H1 (cell line): Measurements from ENCODE around the gene NXN. TPM values are rescaled to one million over a fixed set of nuclear protein-coding genes. Genes with fewer than 3 reads are reported as not detected.

Experiments used
- CTCF ChIA-PET: fragments of 300-600 bp; sonication (Branson Sonifier 250); formaldehyde crosslinking; loops from one replicate; lab custom pipeline; 2021; ENCODE audit not compliant: partially characterized antibody; lab: Charles Lee
- POLR2A ChIA-PET: fragments of 300-600 bp; sonication (Branson Sonifier 250); formaldehyde crosslinking; loops from one replicate; lab custom pipeline; 2021; ENCODE audit warnings: inconsistent platforms; ENCODE audit not compliant: partially characterized antibody; lab: Charles Lee
- DNase-seq, 2 experiments: peaks; one replicate each; pipeline versions ENCODE4 v3.0.0 to v3.0.0-alpha.2; 2010 to 2022; ENCODE audit warnings: low spot score in 2 of 2, low read depth in 1 of 2, mixed read lengths in 1 of 2
- FAIRE-seq: peaks from 2 replicates; lab custom pipeline; 2011; peaks lifted over from hg19 to GRCh38; lab: Jason Lieb, UNC
- H2AFZ ChIP-seq: 2 replicates; pipeline ENCODE4 v1.8.1; 2012; ENCODE audit warnings: low read length, inconsistent platforms
- H2AK5ac ChIP-seq: 2 replicates; pipeline ENCODE4 v1.6.1; 2013; ENCODE audit warnings: low read depth, low read length
- H2BK120ac ChIP-seq: replicated peaks from 2 replicates; pipeline ENCODE3; 2013; ENCODE audit warnings: low read depth, low read length, inconsistent platforms
- H2BK12ac ChIP-seq: 2 replicates; pipeline ENCODE4 v1.6.1; 2013; ENCODE audit warnings: low read depth, low read length
- H2BK15ac ChIP-seq: 2 replicates; pipeline ENCODE4 v1.6.1; 2013; ENCODE audit warnings: low read length
- H2BK20ac ChIP-seq: 2 replicates; pipeline ENCODE4 v1.6.1; 2013; ENCODE audit warnings: low read length
- H2BK5ac ChIP-seq: 2 replicates; pipeline ENCODE4 v1.6.1; 2013; ENCODE audit warnings: low read depth, low read length
- H3K14ac ChIP-seq: 2 replicates; pipeline ENCODE4 v1.6.1; 2013; ENCODE audit warnings: inconsistent platforms; ENCODE audit not compliant: insufficient read length
- H3K18ac ChIP-seq: 2 replicates; pipeline ENCODE4 v1.6.1; 2013; ENCODE audit warnings: low read length; ENCODE audit errors: extremely low read depth
- H3K23ac ChIP-seq: 2 replicates; pipeline ENCODE4 v1.6.1; 2013; ENCODE audit warnings: inconsistent platforms; ENCODE audit not compliant: insufficient read length
- H3K23me2 ChIP-seq: 2 replicates; pipeline ENCODE4 v1.6.1; 2013; ENCODE audit warnings: low read depth, low read length
- H3K27ac ChIP-seq: 2 replicates; pipeline ENCODE4 v1.6.1; 2011; ENCODE audit warnings: low read depth, low read length, inconsistent platforms
- H3K27me3 ChIP-seq, 4 experiments: replicated peaks in 1 of 4; 1 replicate in 1 of 4; 2 replicates in 3 of 4; pipeline versions ENCODE4 v1.6.1 to v1.8.1; 2011 to 2013; ENCODE audit warnings: low read length in 3 of 4, mild to moderate bottlenecking in 3 of 4, inconsistent platforms in 2 of 4, mixed read lengths in 2 of 4, moderate library complexity in 1 of 4; ENCODE audit not compliant: control insufficient read depth in 3 of 4, insufficient read depth in 3 of 4; ENCODE audit errors: extremely low read depth in 1 of 4
- H3K36me3 ChIP-seq, 4 experiments: 2 replicates each; pipeline versions ENCODE4 v1.6.1 to v1.8.1; 2011 to 2013; ENCODE audit warnings: mild to moderate bottlenecking in 4 of 4, low read length in 3 of 4, moderate library complexity in 2 of 4, control low read depth in 1 of 4, inconsistent platforms in 1 of 4; ENCODE audit not compliant: insufficient read depth in 4 of 4, control insufficient read depth in 2 of 4
- H3K4ac ChIP-seq: replicated peaks from 2 replicates; pipeline ENCODE3; 2013; ENCODE audit warnings: low read length, low read depth, mixed read lengths, inconsistent platforms; ENCODE audit not compliant: insufficient read length
- H3K4me1 ChIP-seq, 4 experiments: replicated peaks in 1 of 4; 1 replicate in 1 of 4; 2 replicates in 3 of 4; pipeline versions ENCODE4 v1.6.1 to v1.8.1; 2011 to 2013; ENCODE audit warnings: low read length in 3 of 4, inconsistent platforms in 2 of 4, mixed read lengths in 1 of 4; ENCODE audit not compliant: insufficient read depth in 4 of 4, control insufficient read depth in 3 of 4
- H3K4me2 ChIP-seq, 2 experiments: 2 replicates each; pipeline versions ENCODE4 v1.6.1 to v1.8.1; 2011 to 2013; ENCODE audit warnings: low read depth in 2 of 2, low read length in 2 of 2, control low read depth in 1 of 2, inconsistent platforms in 1 of 2, mild to moderate bottlenecking in 1 of 2; ENCODE audit not compliant: insufficient read depth in 1 of 2
- H3K4me3 ChIP-seq, 4 experiments: fragments of 200-600, 300-600 bp in 1 of 4; sonication (generic), shearing (Covaris generic), sonication (Bioruptor Twin) in 1 of 4; 2 replicates each; pipeline versions ENCODE4 v1.5.1 to v1.8.1; 2011 to 2016; ENCODE audit warnings: low read length in 4 of 4, low read depth in 3 of 4, control low read depth in 2 of 4, inconsistent platforms in 2 of 4, mild to moderate bottlenecking in 2 of 4, mixed read lengths in 1 of 4, moderate library complexity in 1 of 4; ENCODE audit not compliant: insufficient read depth in 2 of 4; ENCODE audit errors: extremely low read depth in 1 of 4
- H3K56ac ChIP-seq: replicated peaks from 2 replicates; pipeline ENCODE3; 2013; ENCODE audit warnings: low read depth, mild to moderate bottlenecking, mixed read lengths, low read length, inconsistent platforms; ENCODE audit not compliant: insufficient read length
- H3K79me1 ChIP-seq: 2 replicates; pipeline ENCODE4 v1.6.1; 2013; ENCODE audit warnings: low read depth, low read length, control low read depth
- H3K79me2 ChIP-seq, 2 experiments: 2 replicates each; pipeline versions ENCODE4 v1.6.1 to v1.8.1; 2012 to 2013; ENCODE audit warnings: low read length in 2 of 2, mild to moderate bottlenecking in 2 of 2, inconsistent platforms in 1 of 2; ENCODE audit not compliant: insufficient read depth in 2 of 2, control insufficient read depth in 1 of 2
- H3K9ac ChIP-seq, 4 experiments: replicated peaks in 1 of 4; 1 replicate in 1 of 4; 2 replicates in 3 of 4; pipeline versions ENCODE4 v1.6.1 to v1.8.1; 2011 to 2013; ENCODE audit warnings: low read depth in 3 of 4, low read length in 3 of 4, control low read depth in 2 of 4, mild to moderate bottlenecking in 2 of 4, moderate library complexity in 2 of 4, inconsistent platforms in 1 of 4; ENCODE audit errors: extremely low read depth in 1 of 4
- H3K9me3 ChIP-seq, 2 experiments: 2 replicates each; pipeline versions ENCODE4 v1.6.1 to v1.8.1; 2012 to 2013; ENCODE audit warnings: mild to moderate bottlenecking in 2 of 2, moderate library complexity in 2 of 2, control low read depth in 1 of 2, inconsistent platforms in 1 of 2, low read depth in 1 of 2, low read length in 1 of 2, mixed read lengths in 1 of 2; ENCODE audit not compliant: insufficient read depth in 2 of 2
- H4K20me1 ChIP-seq, 2 experiments: replicated peaks in 1 of 2; 2 replicates each; pipeline versions ENCODE3 to v1.8.1; 2011 to 2013; ENCODE audit warnings: inconsistent platforms in 2 of 2, low read length in 2 of 2, mild to moderate bottlenecking in 1 of 2; ENCODE audit not compliant: insufficient read depth in 2 of 2, control insufficient read depth in 1 of 2
- H4K5ac ChIP-seq: 2 replicates; pipeline ENCODE4 v1.6.1; 2013; ENCODE audit warnings: low read length, low read depth, mixed read lengths, inconsistent platforms; ENCODE audit not compliant: insufficient read length
- H4K8ac ChIP-seq: 2 replicates; pipeline ENCODE4 v1.8.0; 2013; ENCODE audit warnings: mild to moderate bottlenecking, moderate library complexity, low read length, inconsistent platforms; ENCODE audit not compliant: insufficient read depth; ENCODE audit errors: extremely low read depth
- H4K91ac ChIP-seq: replicated peaks from 2 replicates; pipeline ENCODE3; 2013; ENCODE audit warnings: low read length, mixed read lengths, inconsistent platforms; ENCODE audit not compliant: insufficient read length
- CBX5 ChIP-seq: fragments of 300-800, 300-1000 bp; sonication (generic); IDR thresholded peaks from 2 replicates; pipeline ENCODE4 v1.7.1; 2016; ENCODE audit warnings: antibody characterized with exemption, low read length, low read depth
- EGR1 ChIP-seq: IDR thresholded peaks from 2 replicates; pipeline ENCODE4 v1.6.1; 2011; ENCODE audit warnings: low read depth, low read length, borderline replicate concordance
- WGBS, 2 experiments: shearing (Covaris generic) in 1 of 2; methylation state at CpG; one replicate each; pipeline versions ENCODE4 v1.1.6 to v1.1.7; 2013 to 2015; ENCODE audit warnings: low lambda C conversion rate in 2 of 2, mixed read lengths in 2 of 2, inconsistent platforms in 1 of 2, low coverage in 1 of 2, missing lambda C conversion rate in 1 of 2; ENCODE audit not compliant: insufficient replicate concordance in 2 of 2, insufficient coverage in 1 of 2, insufficient read length in 1 of 2; ENCODE audit errors: extremely low coverage in 1 of 2, missing lambda C conversion rate in 1 of 2; 5-methylcytosine and 5-hydroxymethylcytosine counted together
- polyA plus RNA-seq, 7 experiments: library from polyadenylated mRNA; depleted of rRNA in 3 of 7; stranded (reverse) in 5 of 7; unstranded in 2 of 7; fragments of >200 nt in 5 of 7; fragments of 200-250 nt in 2 of 7; gene quantifications; 1 replicate in 5 of 7; 2 replicates in 1 of 7; 4 replicates in 1 of 7; pipeline versions ENCODE4 v1.2.1 to v1.2.3, GENCODE V29; 2011 to 2013; ENCODE audit warnings: missing spikeins in 2 of 7, mixed read lengths in 2 of 7
- total RNA-seq: library from RNA; stranded (reverse); fragmentation: NEBNext Ultra II Directional; extraction: Animal tissue kit (Norgen Biotek cat#: 25700); gene quantifications from 2 replicates; pipeline ENCODE4 v1.2.1, GENCODE V29; 2021

The NXN gene
- total and polyA plus RNA-seq, 2 of the 8 experiments (the other 6 are each of a cell fraction or from before 2014, with no cell fraction given) = 94.1 to 107 TPM

GRCh38 chr17:987931-988330 is 8.4 kb upstream of the NXN start:
- H3K79me2 ChIP-seq = no peaks in the 10 kb centered on the region
- H2BK120ac ChIP-seq = no peak overlapping the region
- no peaks in the 10 kb centered on the region for H3K4me1 ChIP-seq
- H2BK5ac ChIP-seq = no peak overlapping the region
- CTCF ChIA-PET = interaction anchor here (0.8 to 1.5 kb wide), 4 partner anchors 11 to 192 kb away, joined by 3 to 4 read pairs (median 3); no protein-coding TSS in a partner anchor
- no peak overlapping the region for H3K9ac ChIP-seq
- H3K4me3 ChIP-seq = no peak overlapping the region
- TF ChIP-seq CBX5 (no peak), EGR1 (no peak)
- no peak overlapping the region for H3K18ac ChIP-seq
- H4K20me1 ChIP-seq = no peaks in the 10 kb centered on the region
- FAIRE-seq (no peak), DNase-seq (no peak)
- H3K23ac ChIP-seq = no peak overlapping the region
- no peaks in the 10 kb centered on the region for H3K36me3 ChIP-seq
- no peak overlapping the region for H4K91ac ChIP-seq
- no peaks in the 10 kb centered on the region for H3K27me3 ChIP-seq
- no peak overlapping the region; the same call in 1 of the 2 replicates for H2AK5ac ChIP-seq
- H4K5ac ChIP-seq = no peak overlapping the region
- H3K14ac ChIP-seq = no peak overlapping the region
- no peaks in the 10 kb centered on the region for H3K23me2 ChIP-seq
- H3K27ac ChIP-seq = no peak overlapping the region
- no peak overlapping the region for H2BK12ac ChIP-seq
- WGBS, 2 experiments = 91% methylated on average over 15 of the region's 15 CpGs; no CpG with 5 or more reads in 1 of the 2 experiments
- H3K56ac ChIP-seq = no peak overlapping the region
- no peak overlapping the region for H2BK15ac ChIP-seq
- POLR2A ChIA-PET = interaction anchor here (0.7 to 1.1 kb wide), 4 partner anchors 11 to 231 kb away, joined by 3 read pairs; no protein-coding TSS in a partner anchor
- H2AFZ ChIP-seq = no peak overlapping the region
- H2BK20ac ChIP-seq = no peak overlapping the region
- no peaks in the 10 kb centered on the region for H3K9me3 ChIP-seq
- H3K4ac ChIP-seq = no peak overlapping the region
- no peak overlapping the region for H3K4me2 ChIP-seq
- H3K79me1 ChIP-seq = no peaks in the 10 kb centered on the region; the same call in 1 of the 2 replicates
- H4K8ac ChIP-seq = peak overlapping the region; percentile 28; the same call in 1 of the 2 replicates
